ENCODE results near the gene NACC1.
A peak's percentile ranks its signal among the peaks of the same experiment; 100 is the strongest.

NACC1 gene

GRCh38 chr19:13100031-13100588 lies 18.0 kb upstream of the NACC1 start:
- DNase-seq (ENCODE audit: low read depth in 2 of 2): peak in 1 of 2 experiments; percentile 68

GRCh38 chr19:13100841-13101589 lies 17.0 kb upstream of the NACC1 start:
- no peak for DNase-seq (ENCODE audit: low read depth in 2 of 2)

DNA sequence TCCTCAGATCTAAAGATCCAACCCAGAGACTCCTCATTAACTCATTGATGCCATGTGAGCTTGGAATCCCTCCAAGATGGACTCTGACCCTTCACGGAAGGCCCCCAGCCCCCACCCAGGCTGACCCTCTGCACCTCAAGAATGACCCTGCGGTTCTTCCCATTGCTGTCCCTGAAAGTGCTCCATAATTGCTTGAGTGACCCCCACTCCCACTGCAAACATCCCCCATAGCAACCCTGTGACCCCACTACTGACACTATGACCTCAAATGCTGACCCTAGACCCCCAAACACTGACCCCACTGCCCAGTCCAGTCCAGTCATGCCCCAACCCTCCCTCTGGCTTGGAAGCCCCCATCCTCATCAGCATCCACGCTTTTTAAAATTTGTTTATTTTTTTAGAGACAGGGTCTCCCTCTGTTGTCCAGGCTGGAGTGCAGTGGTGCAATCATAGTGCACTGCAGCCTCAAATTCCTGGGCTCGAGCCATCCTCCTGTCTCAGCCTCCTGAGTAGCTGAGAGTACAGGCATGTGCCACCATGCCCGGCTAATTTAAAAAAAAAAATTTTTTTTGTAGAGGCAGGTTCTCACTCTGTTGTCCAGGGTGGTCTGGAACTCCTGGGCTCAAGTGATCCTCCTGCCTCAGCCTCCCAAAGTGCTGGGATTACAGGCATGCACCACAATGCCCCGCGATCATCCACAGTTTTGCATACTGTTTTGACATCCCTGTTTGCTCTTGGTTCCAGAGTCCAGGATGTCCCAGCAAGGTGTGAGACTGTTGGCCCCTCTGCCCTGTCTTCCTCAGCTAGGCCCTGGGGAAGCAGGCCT lies 16.3 kb upstream of the NACC1 start:
- no peak for DNase-seq (ENCODE audit: low read depth in 2 of 2)

- DNase-seq (ENCODE audit: low read depth in 2 of 2): no peak
Observed at GRCh38 chr19:13102416-13102665, 15.7 kb upstream of the NACC1 start.

DNA sequence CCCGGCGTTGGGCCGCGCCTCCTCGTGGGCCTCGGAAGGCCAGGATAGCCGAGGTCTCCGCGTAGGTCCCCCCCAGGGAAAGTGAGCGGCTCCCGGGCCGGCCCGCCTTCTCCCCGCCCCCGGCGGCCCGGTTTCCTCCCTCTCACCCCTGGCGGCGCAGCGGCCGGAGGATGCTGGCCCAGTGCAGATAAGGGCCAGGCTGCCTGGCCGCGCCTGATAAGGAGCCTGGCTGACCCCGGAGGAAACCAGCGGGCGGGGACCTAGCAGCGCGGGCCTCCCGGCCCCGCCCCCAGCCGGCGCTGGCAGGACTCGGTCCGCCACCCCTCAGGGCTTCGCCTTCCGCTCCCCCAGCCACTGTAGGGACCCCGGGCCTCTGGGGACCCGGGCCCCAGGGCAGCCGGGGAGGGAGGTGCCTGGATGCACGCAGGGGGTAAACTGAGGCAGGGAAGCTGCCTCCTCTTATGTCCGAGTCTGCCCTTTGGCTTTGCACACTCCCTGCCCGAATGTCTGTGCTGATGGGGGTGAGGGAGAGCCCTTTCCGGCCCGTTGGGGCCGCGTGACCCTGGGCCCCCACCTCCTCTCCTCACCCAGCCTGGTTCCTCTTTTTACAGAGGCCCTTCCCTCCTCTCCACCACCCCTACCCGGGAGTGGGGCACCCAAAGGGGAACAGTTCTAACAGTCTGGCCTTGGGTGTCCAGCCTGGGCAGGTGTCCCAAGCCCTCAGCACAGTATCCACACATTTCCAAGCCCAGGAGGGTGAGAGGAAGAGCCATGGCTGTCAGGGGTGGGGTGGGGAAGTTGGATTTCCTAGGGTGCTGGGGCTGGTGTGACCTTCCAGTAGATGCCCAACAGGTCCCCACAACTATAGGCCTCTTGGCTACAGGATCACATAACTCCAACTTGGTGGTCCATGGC lies 15.1 kb upstream of the NACC1 start, which contains the start of gene LYL1:
LYL1 (minus strand) TSS at position 193 of the 915 bp plus-strand sequence. CDS start 1,687 bp downstream, outside the sequence.
- DNase-seq (ENCODE audit: low read depth in 2 of 2): no peak

DNA sequence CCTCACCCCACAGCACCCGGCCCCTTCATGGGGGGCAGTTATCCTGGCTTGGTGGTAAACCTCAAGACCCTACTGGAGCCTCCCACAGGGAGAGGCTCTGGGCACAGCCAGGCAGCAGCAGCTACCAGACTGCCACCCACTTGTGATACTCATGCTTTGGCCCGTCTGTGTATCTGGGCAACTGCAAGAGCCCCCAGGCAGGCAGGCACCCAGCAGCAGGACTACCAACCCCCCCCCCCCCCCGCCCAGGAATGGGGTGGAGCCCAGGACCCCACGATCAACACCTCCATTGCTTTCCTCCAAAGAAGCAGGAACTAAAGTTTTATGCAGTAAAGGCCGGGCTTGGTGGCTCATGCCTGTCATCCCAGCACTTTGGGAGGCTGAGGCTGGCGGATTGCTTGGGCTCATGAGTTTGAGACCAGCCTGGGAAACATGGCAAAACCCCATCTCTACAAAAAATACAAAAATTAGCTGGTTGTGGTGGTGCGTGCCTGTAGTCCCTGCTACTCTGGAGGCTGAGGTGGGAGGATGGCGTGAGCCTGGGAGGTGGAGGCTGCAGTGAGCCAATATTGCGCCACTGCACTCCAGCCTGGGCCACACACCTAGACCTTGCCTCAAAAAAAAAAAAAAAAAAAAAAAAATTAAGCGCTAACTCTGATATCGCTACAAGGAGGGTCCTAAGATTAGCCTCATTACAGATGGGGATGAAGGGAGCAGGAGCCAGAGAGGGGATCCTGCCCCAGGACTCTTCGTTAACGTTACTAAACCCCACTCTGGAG lies 14.3 kb upstream of the NACC1 start:
- DNase-seq (ENCODE audit: low read depth in 2 of 2): no peak

GRCh38 chr19:13104360-13104847 lies 13.7 kb upstream of the NACC1 start:
- DNase-seq (ENCODE audit: low read depth in 2 of 2): no peak

- no peak for DNase-seq (ENCODE audit: low read depth in 2 of 2)
Observed at GRCh38 chr19:13104848-13105711, 13.0 kb upstream of the NACC1 start.

- DNase-seq (ENCODE audit: low read depth in 2 of 2): no peak
Observed at GRCh38 chr19:13109361-13110098, 8.5 kb upstream of the NACC1 start.

DNA sequence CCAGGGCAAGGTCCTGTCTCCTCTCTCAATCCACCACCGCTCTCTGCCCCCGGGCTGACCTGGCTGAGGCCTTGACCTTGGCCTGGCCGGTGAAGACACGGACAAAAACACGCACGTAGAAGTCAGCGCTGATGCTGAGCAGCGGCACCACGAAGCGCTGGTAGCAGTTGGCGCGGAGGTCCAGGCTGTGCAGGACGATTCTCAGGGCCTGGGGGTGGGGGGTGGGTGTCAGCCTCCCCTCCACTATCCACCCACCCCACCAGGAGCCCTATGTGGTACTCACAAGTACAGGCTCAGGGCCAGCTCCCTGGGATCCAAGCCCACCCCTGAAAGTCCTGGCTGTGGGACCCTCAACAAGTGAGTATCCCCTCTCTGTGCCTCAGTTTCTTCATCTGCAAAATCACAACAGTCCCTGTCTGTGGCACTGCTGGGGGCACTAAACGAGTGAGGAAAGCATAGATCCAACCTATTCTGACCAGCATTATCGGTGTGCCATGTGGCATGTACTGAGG lies 7.9 kb upstream of the NACC1 start:
- DNase-seq (ENCODE audit: low read depth in 2 of 2): no peak

GRCh38 chr19:13112555-13112954 lies 5.5 kb upstream of the NACC1 start:
- DNase-seq (ENCODE audit: low read depth in 2 of 2): no peak

- no peak for DNase-seq (ENCODE audit: low read depth in 2 of 2)
Observed at GRCh38 chr19:13115936-13116281, 2.2 kb upstream of the NACC1 start.

- DNase-seq (ENCODE audit: low read depth in 2 of 2): peak; percentile 84 to 94
Observed at GRCh38 chr19:13116282-13117175, 1.5 kb upstream of the NACC1 start, which contains the start of gene TRMT1. TSS of gene TRMT1 (minus strand) at chr19:13116740. CDS start at chr19:13116399, 341 bp downstream.

- no peak for DNase-seq (ENCODE audit: low read depth in 2 of 2)
Observed at GRCh38 chr19:13117176-13117771, 790 bp upstream of the NACC1 start.

DNA sequence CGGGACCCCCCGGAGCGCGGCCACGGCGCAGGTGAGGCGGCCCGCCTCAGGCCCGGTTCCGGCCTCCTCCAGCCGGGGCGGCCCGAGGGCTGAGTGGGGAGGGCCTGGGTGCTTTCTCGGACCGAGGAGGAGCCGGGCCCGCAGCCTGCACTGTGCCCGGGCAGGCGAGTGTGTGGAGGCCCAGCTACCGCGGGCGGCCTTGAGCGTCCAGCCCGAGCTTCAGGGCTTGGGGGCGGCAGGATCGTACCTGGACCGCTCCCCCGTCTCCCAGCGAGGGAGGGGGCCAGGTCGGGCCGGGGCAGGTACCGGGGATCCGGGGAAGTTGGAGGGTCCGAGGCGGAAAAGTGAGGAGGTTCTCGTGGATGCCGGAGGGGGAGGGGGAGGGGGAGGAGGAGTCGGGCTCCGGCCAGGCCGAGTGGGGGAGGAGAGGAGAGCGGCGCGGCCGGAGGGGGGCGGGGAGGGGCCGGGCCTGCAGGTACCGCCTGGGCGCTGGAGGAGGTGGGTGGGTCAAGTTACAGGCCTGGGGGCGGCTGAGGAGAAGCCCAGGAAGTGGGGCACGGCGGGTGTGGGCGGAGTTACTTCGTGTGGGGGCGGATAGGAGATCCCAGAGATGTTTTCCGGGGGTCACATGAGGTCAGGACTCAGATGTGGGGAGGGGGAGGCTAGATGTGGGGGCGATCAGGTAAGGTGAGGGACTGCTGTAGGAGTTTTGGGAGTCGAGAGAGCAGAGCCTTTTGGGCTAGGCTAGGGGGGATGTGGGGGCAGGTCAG lies 545 bp downstream of the NACC1 start:
- no peak for DNase-seq (ENCODE audit: low read depth in 2 of 2)

GRCh38 chr19:13119627-13120026 lies 1.6 kb downstream of the NACC1 start:
- DNase-seq (ENCODE audit: low read depth in 2 of 2): no peak

DNA sequence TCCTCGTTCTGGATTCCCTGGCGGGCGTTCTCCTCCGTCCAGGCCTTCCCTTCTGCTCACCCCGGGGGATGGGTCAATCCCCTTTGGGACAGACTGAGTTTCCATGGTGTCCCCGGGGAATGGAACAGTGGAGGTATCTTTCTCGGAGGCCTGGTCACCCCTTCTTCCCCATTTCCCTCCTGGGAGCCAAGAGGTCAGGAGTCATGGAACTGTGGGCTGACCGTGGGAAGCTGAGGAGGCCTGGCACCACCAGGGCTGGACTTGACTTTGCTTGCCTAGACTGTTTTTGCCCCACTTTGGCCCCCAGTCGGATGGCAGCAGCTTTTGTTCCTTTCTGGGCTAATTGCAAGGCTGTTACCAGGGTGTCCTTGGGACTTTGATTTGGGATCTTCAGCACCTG lies 2.0 kb downstream of the NACC1 start:
- DNase-seq (ENCODE audit: low read depth in 2 of 2): no peak
